Measurements from ENCODE around the gene CD300LD. TPM values are rescaled to one million over a fixed set of nuclear protein-coding genes. Genes with fewer than 3 reads are reported as not detected.
"Not testable (repeated sequence)": the region's sequence is repeated elsewhere in the genome, so short reads cannot be mapped to it uniquely, and the experiment has no call there.

CD300LD gene
- total RNA-seq, 2 donors from 2014 or later = not detected

- H3K4me3 Mint-ChIP-seq = no peak overlapping the region
- H3K4me3 ChIP-seq (ENCODE audit: low read length) = no peak overlapping the region
- H3K9ac ChIP-seq (ENCODE audit: extremely low read depth, low read length, poor library complexity, severe bottlenecking) = no peak overlapping the region
- H3K27ac Mint-ChIP-seq = no peak overlapping the region
- no peaks in the 10 kb centered on the region for H3K36me3 ChIP-seq (ENCODE audit: control insufficient read depth, insufficient read depth, low read length)
- TF ChIP-seq, protein P1, sequence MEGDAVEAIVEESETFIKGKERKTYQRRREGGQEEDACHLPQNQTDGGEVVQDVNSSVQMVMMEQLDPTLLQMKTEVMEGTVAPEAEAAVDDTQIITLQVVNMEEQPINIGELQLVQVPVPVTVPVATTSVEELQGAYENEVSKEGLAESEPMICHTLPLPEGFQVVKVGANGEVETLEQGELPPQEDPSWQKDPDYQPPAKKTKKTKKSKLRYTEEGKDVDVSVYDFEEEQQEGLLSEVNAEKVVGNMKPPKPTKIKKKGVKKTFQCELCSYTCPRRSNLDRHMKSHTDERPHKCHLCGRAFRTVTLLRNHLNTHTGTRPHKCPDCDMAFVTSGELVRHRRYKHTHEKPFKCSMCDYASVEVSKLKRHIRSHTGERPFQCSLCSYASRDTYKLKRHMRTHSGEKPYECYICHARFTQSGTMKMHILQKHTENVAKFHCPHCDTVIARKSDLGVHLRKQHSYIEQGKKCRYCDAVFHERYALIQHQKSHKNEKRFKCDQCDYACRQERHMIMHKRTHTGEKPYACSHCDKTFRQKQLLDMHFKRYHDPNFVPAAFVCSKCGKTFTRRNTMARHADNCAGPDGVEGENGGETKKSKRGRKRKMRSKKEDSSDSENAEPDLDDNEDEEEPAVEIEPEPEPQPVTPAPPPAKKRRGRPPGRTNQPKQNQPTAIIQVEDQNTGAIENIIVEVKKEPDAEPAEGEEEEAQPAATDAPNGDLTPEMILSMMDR (conservative IDR thresholded peaks at IDR 0.05) = no peak
- H3K27me3 Mint-ChIP-seq (ENCODE audit: insufficient read depth) = peaks cover 20% of the 10 kb centered on the region
- no peaks in the 10 kb centered on the region for H3K4me1 ChIP-seq (ENCODE audit: control insufficient read depth, insufficient read depth, low read length)
- DNase-seq = no peak
- peaks cover 7% of the 10 kb centered on the region for H3K9me3 ChIP-seq (ENCODE audit: control insufficient read depth, low read length)
- no peaks in the 10 kb centered on the region for H3K36me3 Mint-ChIP-seq (ENCODE audit: low read depth)
- H3K27me3 ChIP-seq (ENCODE audit: control insufficient read depth, insufficient read depth, low read length, poor library complexity, severe bottlenecking) = peaks cover 21% of the 10 kb centered on the region
- peaks cover 1% of the 10 kb centered on the region for H3K4me1 Mint-ChIP-seq
- WGBS, 2 experiments (ENCODE audit: insufficient coverage in 1 of 2, insufficient read length in 1 of 2) = 89 to 100% methylated on average over 1 of the region's 1 CpG
- H3K27ac ChIP-seq (ENCODE audit: low read depth, low read length) = no peak overlapping the region
- peaks cover 10% of the 10 kb centered on the region for H3K9me3 Mint-ChIP-seq
These were observed 28.7 kb downstream of the CD300LD start for GRCh38 chr17:74563358-74563757.

DNA sequence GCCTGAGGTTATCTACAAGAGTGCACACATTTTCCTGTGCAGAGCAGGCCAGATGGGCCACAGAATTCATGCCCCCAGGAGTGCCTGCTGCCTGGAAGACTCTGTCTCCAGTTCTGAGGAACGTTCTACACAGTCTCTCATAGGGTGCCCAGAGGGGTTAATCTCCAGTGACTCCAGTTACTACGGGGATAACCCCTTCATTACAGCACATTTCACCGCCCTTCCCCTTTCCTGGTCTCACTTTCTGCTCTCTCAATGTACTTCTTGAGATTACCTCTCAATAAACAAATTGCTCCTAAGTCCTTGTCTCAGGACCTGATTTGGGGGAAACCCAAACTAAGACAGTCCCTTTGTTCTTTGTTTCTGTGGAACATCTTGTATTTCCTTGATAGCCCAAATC is 30.5 kb downstream of the CD300LD start:
- peaks cover 25% of the 10 kb centered on the region for H3K9me3 Mint-ChIP-seq
- WGBS, 2 experiments (ENCODE audit: insufficient coverage in 1 of 2, insufficient read length in 1 of 2) = 88 to 92% methylated on average over 3 of the region's 3 CpGs
- H3K27me3 Mint-ChIP-seq (ENCODE audit: insufficient read depth) = peaks cover 11% of the 10 kb centered on the region
- Histone ChIP-seq H3K27ac (ENCODE audit: low read depth, low read length) (no peak overlapping the region), H3K27me3 (ENCODE audit: control insufficient read depth, insufficient read depth, low read length, poor library complexity, severe bottlenecking) (peaks cover 7% of the 10 kb centered on the region), H3K9ac (ENCODE audit: extremely low read depth, low read length, poor library complexity, severe bottlenecking) (no peak overlapping the region), H3K4me3 (ENCODE audit: low read length) (no peak overlapping the region), H3K9me3 (ENCODE audit: control insufficient read depth, low read length) (peaks cover 13% of the 10 kb centered on the region), H3K36me3 (ENCODE audit: control insufficient read depth, insufficient read depth, low read length) (no peaks in the 10 kb centered on the region), H3K4me1 (ENCODE audit: control insufficient read depth, insufficient read depth, low read length) (no peaks in the 10 kb centered on the region)
- H3K4me1 Mint-ChIP-seq = peaks cover 1% of the 10 kb centered on the region
- H3K4me3 Mint-ChIP-seq = no peak overlapping the region
- DNase-seq = no peak
- TF ChIP-seq, protein P1 (conservative IDR thresholded peaks at IDR 0.05) = no peak
- H3K36me3 Mint-ChIP-seq (ENCODE audit: low read depth) = no peaks in the 10 kb centered on the region
- H3K27ac Mint-ChIP-seq = no peak overlapping the region

GRCh38 chr17:74558882-74559519 is 33.1 kb downstream of the CD300LD start:
- Histone ChIP-seq H3K9ac (ENCODE audit: extremely low read depth, low read length, poor library complexity, severe bottlenecking) (no peak overlapping the region), H3K27ac (ENCODE audit: low read depth, low read length) (no peak overlapping the region), H3K9me3 (ENCODE audit: control insufficient read depth, low read length) (peaks cover 13% of the 10 kb centered on the region), H3K27me3 (ENCODE audit: control insufficient read depth, insufficient read depth, low read length, poor library complexity, severe bottlenecking) (no peaks in the 10 kb centered on the region), H3K36me3 (ENCODE audit: control insufficient read depth, insufficient read depth, low read length) (no peaks in the 10 kb centered on the region), H3K4me1 (ENCODE audit: control insufficient read depth, insufficient read depth, low read length) (no peaks in the 10 kb centered on the region), H3K4me3 (ENCODE audit: low read length) (no peak overlapping the region)
- Mint-ChIP-seq H3K27ac (no peak overlapping the region), H3K4me3 (no peak overlapping the region), H3K36me3 (ENCODE audit: low read depth) (no peaks in the 10 kb centered on the region), H3K4me1 (no peaks in the 10 kb centered on the region), H3K9me3 (peaks cover 31% of the 10 kb centered on the region), H3K27me3 (ENCODE audit: insufficient read depth) (peaks cover 16% of the 10 kb centered on the region)
- TF ChIP-seq, protein P1 (conservative IDR thresholded peaks at IDR 0.05) = no peak
- DNase-seq = no peak
- 92 to 95% methylated on average over 4 to 6 of the region's 6 CpGs for WGBS, 2 experiments (ENCODE audit: insufficient coverage in 1 of 2, insufficient read length in 1 of 2)

DNA sequence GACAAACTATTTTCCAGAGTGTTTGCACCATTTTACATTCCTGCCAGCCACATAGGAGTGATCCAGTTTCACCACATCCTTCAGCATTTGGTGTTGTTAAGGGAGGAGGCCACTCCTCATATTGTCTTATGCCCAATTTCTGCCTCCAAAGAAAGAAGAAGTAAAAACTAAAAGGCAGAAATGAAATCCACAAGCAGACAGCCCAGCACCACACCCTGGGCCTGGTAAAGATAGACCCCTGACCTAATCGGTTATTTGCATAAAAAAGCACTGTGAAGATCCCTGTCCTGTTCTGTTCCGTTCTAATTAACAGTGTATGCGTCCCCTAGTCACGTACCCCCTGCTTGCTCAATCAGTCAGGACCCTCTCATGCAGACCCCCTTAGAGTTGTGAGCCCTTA is 33.7 kb downstream of the CD300LD start:
- not testable (repeated sequence) for H3K4me3 ChIP-seq (ENCODE audit: low read length); H3K4me1 Mint-ChIP-seq; H3K36me3 ChIP-seq (ENCODE audit: control insufficient read depth, insufficient read depth, low read length); H3K36me3 Mint-ChIP-seq (ENCODE audit: low read depth); H3K9ac ChIP-seq (ENCODE audit: extremely low read depth, low read length, poor library complexity, severe bottlenecking); H3K4me3 Mint-ChIP-seq; H3K4me1 ChIP-seq (ENCODE audit: control insufficient read depth, insufficient read depth, low read length); DNase-seq; H3K27me3 ChIP-seq (ENCODE audit: control insufficient read depth, insufficient read depth, low read length, poor library complexity, severe bottlenecking); H3K27ac Mint-ChIP-seq; H3K27ac ChIP-seq (ENCODE audit: low read depth, low read length)
- H3K27me3 Mint-ChIP-seq (ENCODE audit: insufficient read depth) = peaks cover 14% of the 10 kb centered on the region
- WGBS, 2 experiments (ENCODE audit: insufficient coverage in 1 of 2, insufficient read length in 1 of 2) = 73 to 76% methylated on average over 4 of the region's 4 CpGs
- H3K9me3 Mint-ChIP-seq = peaks cover 31% of the 10 kb centered on the region
- H3K9me3 ChIP-seq (ENCODE audit: control insufficient read depth, low read length) = peaks cover 13% of the 10 kb centered on the region
